RPMI8226 (cell line): ENCODE measurements around the gene SLC8A2.
"Not testable (repeated sequence)": the region's sequence is repeated elsewhere in the genome, so short reads cannot be mapped to it uniquely, and the experiment has no call there.

ENCODE experiments used
- DNase-seq: peaks from one replicate; pipeline ENCODE4 v3.0.0-alpha.2; 2015

Gene SLC8A2

GRCh38 chr19:47406711-47407416, 64.8 kb downstream of the SLC8A2 start:
- DNase-seq: peak; percentile 44

- no peak for DNase-seq
Measured at GRCh38 chr19:47405854-47406417, 65.8 kb downstream of the SLC8A2 start.

GRCh38 chr19:47405197-47405550, 66.5 kb downstream of the SLC8A2 start:
- no peak for DNase-seq

DNA sequence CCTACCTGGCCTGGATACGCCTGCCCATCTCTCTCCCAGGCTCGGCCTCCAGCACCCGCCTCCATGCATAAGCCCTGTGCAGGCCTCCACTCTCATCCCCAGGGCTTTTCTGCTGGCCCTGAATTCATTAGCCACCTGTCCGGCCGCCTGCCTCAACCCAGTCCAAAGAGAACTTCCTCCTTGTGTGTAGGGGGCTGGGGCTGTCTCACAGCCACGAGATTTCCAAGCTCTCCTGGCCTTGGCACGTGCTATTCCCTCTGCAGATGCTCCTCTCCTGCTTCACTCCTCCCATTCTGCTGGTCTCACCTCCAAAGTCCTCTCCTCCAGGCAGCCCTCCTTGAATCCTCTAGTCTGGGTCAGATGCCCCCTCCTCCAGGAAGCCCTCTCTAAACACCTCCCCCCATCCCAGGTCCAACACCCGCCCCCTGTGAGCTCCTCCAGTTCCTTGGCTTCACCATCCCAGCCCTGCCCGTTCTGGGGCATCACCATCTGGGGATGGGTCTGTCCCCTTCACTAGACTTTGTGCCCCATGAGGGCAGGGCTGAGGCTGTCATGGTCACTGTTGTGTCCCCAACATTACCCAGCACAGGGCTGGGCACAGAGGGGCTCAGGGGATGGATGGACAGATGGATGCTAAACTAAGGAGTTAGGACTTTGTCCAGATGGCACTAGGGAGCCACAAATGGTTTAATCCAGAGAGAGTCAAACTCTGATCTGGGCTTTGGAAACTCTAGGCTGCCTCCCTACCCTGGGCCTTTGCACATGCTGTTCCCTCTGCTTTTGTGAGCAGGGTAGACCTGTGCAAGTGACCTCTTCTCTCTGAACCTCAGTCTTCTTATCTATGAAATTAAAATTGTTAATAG, 67.1 kb downstream of the SLC8A2 start:
- DNase-seq: no peak

- DNase-seq: no peak
Measured at GRCh38 chr19:47402504-47402903, 69.2 kb downstream of the SLC8A2 start.

GRCh38 chr19:47398707-47399597, 72.7 kb downstream of the SLC8A2 start:
- DNase-seq: no peak

DNA sequence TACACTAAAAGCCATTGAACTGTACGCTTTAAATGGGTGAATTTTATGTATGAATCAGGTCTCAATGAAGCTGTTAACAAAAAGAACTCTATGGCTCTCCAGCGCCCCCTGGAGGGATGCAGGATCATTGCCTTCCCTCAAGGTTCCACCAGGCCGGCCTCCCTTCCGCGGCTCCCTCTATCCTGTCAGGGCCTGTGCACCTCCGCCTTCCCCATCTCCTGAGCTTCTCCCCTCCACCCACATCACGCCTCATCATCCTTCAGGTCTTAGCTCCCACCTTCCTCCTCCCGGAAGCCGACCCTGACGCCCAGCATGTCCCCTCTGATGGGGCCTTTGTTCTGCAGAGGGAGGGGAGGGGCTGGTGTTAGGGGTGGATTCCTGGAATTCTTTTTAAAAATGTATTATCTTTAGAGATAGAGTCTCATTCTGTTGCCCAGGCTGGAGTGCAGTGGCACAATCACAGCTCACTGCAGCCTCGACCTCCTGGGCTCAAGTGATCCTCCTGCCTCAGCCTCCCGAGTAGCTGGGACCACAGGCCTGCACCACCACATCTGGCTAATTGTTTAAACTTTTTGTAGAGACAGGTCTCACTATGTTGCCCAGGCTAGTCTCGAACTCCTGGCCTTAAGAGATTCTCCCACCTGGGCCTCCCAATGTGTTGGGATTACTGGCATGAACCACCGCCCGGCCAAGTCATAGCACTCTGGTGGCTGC, 80.0 kb downstream of the SLC8A2 start:
- peak; percentile 73 for DNase-seq

- no peak for DNase-seq
Measured at GRCh38 chr19:47390533-47391488, 80.9 kb downstream of the SLC8A2 start.

DNA sequence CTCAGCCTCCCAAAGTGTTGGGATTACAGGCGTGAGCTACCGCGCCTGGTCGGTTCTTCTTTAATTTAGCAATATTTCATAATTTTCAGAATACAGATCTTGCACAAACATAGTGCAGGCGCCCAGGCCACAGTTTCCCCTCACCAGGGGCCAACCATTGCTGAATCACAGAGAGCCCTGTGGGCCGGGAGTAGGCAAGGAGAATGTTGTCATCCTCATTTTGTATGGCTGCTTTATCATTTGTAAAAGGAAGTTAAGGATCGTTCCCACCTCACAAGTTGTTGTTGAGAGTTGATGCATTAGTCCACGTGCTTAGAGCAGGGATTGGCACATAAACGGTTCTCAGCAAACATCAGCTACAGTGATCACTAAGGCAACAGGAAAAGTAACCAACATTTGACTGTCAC, 82.5 kb downstream of the SLC8A2 start:
- DNase-seq: no peak

- not testable (repeated sequence) for DNase-seq
Measured at GRCh38 chr19:47388721-47389120, 83.0 kb downstream of the SLC8A2 start.

DNA sequence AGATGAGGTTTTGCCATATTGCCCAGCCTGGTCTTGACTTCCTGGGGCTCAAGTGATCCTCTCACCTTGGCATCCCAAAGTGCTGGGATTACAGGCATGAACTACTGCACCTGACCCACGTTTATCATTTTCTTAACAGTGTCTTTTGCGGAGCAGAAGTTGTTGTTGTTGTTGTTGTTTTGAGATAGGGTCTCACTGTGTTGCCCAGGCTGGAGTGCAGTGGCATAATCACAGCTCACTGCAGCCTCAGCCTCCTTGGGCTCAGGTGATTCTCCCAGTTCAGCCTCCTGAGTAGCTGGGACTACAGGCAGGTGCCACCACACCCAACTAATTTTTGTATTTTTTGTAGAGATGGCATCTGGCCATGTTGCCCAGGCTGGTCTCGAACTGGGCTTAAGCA, 84.1 kb downstream of the SLC8A2 start:
- not testable (repeated sequence) for DNase-seq

DNA sequence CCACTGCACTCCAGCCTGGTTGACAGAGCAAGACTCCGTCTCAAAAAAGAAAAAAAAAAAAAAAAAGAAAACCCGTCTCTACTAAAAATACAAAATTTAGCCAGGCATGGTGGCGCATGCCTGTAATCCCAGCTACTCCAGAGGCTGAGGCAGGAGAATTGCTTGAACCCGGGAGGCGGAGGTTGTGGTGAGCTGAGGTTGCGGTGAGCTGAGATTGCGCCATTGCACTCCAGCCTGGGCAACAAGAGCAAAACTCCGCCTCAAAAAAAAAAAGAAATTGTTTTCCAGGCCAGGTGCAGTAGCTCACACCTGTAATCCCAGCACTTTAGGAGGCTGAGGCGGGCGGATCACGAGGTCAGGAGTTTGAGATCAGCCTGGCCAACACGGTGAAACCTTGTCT, 85.1 kb downstream of the SLC8A2 start:
- DNase-seq: not testable (repeated sequence)

DNA sequence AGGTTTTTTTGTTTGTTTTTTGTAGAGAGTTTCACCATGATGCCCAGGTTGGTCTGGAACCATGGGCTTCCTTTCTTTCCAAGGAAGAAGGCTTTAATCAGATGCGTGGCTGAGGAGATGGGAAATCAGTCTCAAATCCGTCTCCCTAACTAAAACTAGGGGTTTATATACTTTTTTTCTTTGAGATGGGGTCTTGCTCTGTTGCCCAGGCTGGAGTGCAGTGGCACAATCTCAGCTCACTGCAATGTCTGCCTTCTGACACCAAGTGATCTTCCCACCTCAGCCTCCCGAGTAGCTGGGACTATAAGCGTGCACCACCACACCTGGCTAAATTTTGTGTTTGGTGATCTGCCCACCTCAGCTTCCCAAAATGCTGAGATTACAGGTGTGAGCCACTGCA, 87.2 kb downstream of the SLC8A2 start:
- DNase-seq: not testable (repeated sequence)

GRCh38 chr19:47383890-47384289, 87.8 kb downstream of the SLC8A2 start:
- not testable (repeated sequence) for DNase-seq

GRCh38 chr19:47381653-47382279, 89.9 kb downstream of the SLC8A2 start:
- no peak for DNase-seq

GRCh38 chr19:47381121-47381520, 90.6 kb downstream of the SLC8A2 start:
- no peak for DNase-seq

DNA sequence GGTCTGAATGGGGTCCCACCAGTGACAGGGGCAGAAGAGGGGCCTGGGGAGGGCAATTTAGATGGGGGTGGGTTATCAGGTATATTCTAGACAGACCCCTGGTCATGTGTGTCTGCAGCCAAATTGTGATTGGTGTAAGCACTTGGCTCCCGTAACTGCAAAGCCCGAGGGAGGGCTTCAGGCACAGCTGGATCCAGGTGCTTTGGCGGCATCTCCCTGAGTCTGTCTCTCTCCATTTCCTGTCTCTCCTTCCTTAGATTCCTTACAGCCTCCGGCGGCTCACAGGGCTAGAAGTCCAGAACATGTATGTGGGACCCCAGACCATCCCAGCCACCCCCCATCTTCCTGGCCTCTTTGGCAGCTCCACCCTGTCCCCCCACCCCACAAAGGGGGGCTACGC, 91.1 kb downstream of the SLC8A2 start:
- DNase-seq: no peak

DNA sequence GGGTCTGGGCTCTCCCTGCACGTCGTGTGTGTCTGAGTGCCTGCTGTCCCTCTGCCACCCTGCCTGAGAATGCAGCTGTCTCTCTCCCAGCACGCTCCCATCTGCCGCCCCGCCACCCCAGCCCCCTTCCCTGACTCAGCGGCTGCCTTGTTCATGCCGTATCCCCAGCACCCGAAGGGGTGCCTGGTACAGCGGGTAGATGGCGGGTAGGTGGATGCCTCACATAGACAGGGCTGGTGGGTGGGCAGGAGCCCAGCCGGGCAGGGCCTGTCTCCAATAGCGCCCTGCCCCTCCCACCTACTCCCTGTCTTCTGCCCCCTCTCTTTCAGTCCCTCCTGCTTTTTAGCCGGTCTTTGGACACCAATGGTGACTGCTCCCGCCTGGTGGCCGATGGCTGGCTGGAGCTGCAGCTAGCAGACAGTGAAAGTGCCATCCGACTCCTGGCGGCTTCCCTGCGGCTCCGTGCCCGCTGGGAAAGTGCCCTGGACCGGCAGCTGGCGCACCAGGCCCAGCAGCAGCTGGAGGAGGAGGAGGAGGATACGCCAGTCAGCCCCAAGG, 92.2 kb downstream of the SLC8A2 start:
- no peak for DNase-seq

DNA sequence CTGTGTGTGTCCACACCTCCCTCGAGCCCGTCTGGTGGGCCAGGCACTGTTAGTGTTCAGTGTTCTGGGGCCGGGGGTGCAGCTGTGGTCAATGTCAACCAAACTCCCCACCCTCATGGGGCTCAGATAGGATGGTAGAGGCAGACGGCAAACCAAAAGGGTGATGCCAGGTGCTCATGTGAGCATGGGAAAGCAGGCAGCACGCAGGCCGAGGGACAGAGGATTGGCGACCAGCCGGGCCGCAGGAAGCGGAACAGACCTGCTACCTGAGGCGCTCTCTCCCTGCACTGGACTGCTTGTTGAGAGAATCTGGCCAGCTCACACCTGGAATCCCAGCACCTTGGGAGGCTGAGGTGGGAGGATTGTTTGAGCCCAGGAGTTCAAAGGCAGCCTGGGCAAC, 93.4 kb downstream of the SLC8A2 start:
- DNase-seq: no peak
